Measurements from ENCODE around the gene IPO4. TPM values are rescaled to one million over a fixed set of nuclear protein-coding genes. Genes with fewer than 3 reads are reported as not detected.

IPO4 gene
- total and polyA plus RNA-seq, 2 of the 13 experiments (the other 11 are each of a cell fraction or from before 2014, with no cell fraction given) = 39.0 to 179 TPM

DNA sequence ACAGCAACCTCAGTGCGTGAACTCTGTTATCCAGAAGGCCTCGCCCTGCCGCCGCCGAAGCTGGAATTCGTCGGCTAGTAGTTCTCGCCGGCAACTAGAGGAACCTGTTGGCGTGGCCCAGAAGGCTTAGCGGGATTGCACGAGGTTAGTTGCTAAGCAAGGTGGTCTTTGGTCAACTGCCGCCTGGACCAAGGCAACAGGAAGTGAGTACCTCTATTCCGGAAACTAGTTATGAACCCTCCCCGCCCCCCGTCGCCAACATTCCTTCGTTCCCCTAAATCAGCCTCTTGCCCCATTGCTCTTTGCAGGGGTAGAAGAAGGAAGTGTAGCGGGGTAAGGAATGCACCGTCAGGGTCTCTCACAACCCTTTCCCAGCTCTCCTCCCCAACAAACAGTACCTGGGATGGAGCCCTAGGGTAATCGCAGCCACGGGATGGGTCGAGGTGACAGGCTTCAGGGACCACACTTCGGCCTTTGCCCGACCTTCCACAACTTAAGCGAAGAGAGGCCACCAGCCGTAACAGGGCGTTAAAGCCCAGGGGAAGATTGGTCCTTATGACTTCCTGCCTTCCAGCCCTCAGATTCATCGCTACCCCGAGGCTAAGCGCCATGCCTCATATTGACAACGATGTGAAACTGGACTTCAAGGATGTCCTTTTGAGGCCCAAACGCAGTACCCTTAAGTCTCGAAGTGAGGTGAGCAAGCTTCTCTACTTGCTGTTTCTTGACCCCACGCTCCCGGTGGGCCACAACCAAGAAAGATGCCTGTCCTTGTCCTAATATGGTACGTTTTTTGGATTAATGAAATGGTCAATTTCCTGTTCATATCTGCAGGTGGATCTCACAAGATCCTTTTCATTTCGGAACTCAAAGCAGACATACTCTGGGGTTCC is 44.3 kb upstream of the IPO4 start, which contains the start of gene GMPR2 (continued):
- TF ChIP-seq TCF7 (IDR thresholded peaks at IDR 0.05; ENCODE audit: low read depth) (no peak), HNRNPK (IDR thresholded peaks at IDR 0.05; ENCODE audit: low read depth, low read length, poor library complexity, severe bottlenecking) (no peak), FOXC1 (CRISPR knock-in tag; IDR thresholded peaks at IDR 0.05; ENCODE audit: borderline replicate concordance) (peak; percentile 99), ZNF766 (CRISPR knock-in tag; IDR thresholded peaks at IDR 0.05; ENCODE audit: borderline replicate concordance) (peak; percentile 83; the same call in 1 of the 2 replicates), SUZ12 (IDR thresholded peaks at IDR 0.05; ENCODE audit: low read depth, low read length) (no peak), MBD4 (IDR thresholded peaks at IDR 0.05; ENCODE audit: borderline replicate concordance, low read length) (no peak), ZNF12 (CRISPR knock-in tag; IDR thresholded peaks at IDR 0.05) (peak; percentile 56), ZNF441 (CRISPR knock-in tag; IDR thresholded peaks at IDR 0.05; ENCODE audit: borderline replicate concordance) (peak; percentile 31; the same call in 1 of the 2 replicates), ZNF850 (CRISPR knock-in tag; conservative IDR thresholded peaks at IDR 0.05) (0 out of 2 replicates have a peak, but pooled peaks have one; percentile 84), ZNF558 (CRISPR knock-in tag; IDR thresholded peaks at IDR 0.05; ENCODE audit: borderline replicate concordance) (peak; percentile 61; the same call in 1 of the 2 replicates), ZNF710 (CRISPR knock-in tag; IDR thresholded peaks at IDR 0.05; ENCODE audit: borderline replicate concordance) (peak; percentile 90), MLX (CRISPR knock-in tag; IDR thresholded peaks at IDR 0.05) (peak; percentile 64; the same call in 1 of the 2 replicates)
- TF ChIP-seq, protein P1, sequence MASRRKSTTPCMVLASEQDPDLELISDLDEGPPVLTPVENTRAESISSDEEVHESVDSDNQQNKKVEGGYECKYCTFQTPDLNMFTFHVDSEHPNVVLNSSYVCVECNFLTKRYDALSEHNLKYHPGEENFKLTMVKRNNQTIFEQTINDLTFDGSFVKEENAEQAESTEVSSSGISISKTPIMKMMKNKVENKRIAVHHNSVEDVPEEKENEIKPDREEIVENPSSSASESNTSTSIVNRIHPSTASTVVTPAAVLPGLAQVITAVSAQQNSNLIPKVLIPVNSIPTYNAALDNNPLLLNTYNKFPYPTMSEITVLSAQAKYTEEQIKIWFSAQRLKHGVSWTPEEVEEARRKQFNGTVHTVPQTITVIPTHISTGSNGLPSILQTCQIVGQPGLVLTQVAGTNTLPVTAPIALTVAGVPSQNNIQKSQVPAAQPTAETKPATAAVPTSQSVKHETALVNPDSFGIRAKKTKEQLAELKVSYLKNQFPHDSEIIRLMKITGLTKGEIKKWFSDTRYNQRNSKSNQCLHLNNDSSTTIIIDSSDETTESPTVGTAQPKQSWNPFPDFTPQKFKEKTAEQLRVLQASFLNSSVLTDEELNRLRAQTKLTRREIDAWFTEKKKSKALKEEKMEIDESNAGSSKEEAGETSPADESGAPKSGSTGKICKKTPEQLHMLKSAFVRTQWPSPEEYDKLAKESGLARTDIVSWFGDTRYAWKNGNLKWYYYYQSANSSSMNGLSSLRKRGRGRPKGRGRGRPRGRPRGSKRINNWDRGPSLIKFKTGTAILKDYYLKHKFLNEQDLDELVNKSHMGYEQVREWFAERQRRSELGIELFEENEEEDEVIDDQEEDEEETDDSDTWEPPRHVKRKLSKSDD (CRISPR knock-in tag; IDR thresholded peaks at IDR 0.05; ENCODE audit: low read depth) = no peak
- TF ChIP-seq, protein P2, sequence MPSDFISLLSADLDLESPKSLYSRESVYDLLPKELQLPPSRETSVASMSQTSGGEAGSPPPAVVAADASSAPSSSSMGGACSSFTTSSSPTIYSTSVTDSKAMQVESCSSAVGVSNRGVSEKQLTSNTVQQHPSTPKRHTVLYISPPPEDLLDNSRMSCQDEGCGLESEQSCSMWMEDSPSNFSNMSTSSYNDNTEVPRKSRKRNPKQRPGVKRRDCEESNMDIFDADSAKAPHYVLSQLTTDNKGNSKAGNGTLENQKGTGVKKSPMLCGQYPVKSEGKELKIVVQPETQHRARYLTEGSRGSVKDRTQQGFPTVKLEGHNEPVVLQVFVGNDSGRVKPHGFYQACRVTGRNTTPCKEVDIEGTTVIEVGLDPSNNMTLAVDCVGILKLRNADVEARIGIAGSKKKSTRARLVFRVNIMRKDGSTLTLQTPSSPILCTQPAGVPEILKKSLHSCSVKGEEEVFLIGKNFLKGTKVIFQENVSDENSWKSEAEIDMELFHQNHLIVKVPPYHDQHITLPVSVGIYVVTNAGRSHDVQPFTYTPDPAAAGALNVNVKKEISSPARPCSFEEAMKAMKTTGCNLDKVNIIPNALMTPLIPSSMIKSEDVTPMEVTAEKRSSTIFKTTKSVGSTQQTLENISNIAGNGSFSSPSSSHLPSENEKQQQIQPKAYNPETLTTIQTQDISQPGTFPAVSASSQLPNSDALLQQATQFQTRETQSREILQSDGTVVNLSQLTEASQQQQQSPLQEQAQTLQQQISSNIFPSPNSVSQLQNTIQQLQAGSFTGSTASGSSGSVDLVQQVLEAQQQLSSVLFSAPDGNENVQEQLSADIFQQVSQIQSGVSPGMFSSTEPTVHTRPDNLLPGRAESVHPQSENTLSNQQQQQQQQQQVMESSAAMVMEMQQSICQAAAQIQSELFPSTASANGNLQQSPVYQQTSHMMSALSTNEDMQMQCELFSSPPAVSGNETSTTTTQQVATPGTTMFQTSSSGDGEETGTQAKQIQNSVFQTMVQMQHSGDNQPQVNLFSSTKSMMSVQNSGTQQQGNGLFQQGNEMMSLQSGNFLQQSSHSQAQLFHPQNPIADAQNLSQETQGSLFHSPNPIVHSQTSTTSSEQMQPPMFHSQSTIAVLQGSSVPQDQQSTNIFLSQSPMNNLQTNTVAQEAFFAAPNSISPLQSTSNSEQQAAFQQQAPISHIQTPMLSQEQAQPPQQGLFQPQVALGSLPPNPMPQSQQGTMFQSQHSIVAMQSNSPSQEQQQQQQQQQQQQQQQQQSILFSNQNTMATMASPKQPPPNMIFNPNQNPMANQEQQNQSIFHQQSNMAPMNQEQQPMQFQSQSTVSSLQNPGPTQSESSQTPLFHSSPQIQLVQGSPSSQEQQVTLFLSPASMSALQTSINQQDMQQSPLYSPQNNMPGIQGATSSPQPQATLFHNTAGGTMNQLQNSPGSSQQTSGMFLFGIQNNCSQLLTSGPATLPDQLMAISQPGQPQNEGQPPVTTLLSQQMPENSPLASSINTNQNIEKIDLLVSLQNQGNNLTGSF (CRISPR knock-in tag; IDR thresholded peaks at IDR 0.05) = peak; percentile 90
- TF ChIP-seq, protein P3, sequence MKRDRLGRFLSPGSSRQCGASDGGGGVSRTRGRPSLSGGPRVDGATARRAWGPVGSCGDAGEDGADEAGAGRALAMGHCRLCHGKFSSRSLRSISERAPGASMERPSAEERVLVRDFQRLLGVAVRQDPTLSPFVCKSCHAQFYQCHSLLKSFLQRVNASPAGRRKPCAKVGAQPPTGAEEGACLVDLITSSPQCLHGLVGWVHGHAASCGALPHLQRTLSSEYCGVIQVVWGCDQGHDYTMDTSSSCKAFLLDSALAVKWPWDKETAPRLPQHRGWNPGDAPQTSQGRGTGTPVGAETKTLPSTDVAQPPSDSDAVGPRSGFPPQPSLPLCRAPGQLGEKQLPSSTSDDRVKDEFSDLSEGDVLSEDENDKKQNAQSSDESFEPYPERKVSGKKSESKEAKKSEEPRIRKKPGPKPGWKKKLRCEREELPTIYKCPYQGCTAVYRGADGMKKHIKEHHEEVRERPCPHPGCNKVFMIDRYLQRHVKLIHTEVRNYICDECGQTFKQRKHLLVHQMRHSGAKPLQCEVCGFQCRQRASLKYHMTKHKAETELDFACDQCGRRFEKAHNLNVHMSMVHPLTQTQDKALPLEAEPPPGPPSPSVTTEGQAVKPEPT (CRISPR knock-in tag; IDR thresholded peaks at IDR 0.05; ENCODE audit: low read depth) = peak; percentile 50; the same call in 1 of the 2 replicates

All from HepG2 (cell line).